NOMO-1 treated with dmso at 0.1 percent for 144 hours (cell line): ENCODE measurements around the gene LRRIQ3.
"Not testable (repeated sequence)": the region's sequence is repeated elsewhere in the genome, so short reads cannot be mapped to it uniquely, and the experiment has no call there.

Experiments
- DNase-seq: peaks from one replicate; lab custom pipeline; 2025; ENCODE audit not compliant: unreplicated experiment; lab: John Stamatoyannopoulos, UW

LRRIQ3 gene

GRCh38 chr1:74197657-74198552 lies at the start of gene LRRIQ3, which contains the start of gene FPGT:
Gene LRRIQ3 (minus strand): TSS chr1:74198176. CDS start chr1:74183684, 14,492 bp downstream.
Gene FPGT (plus strand): TSS chr1:74198242. CDS start chr1:74198279, 37 bp downstream.
- peak; percentile 89 for DNase-seq

GRCh38 chr1:74246315-74246714 lies 48.3 kb upstream of the LRRIQ3 start:
- no peak for DNase-seq

- no peak for DNase-seq
Observed at GRCh38 chr1:74245168-74245772, 47.3 kb upstream of the LRRIQ3 start.

GRCh38 chr1:74237787-74238186 lies 39.8 kb upstream of the LRRIQ3 start:
- no peak for DNase-seq

- DNase-seq: no peak
Observed at GRCh38 chr1:74237035-74237434, 39.1 kb upstream of the LRRIQ3 start.

GRCh38 chr1:74236440-74236839 lies 38.5 kb upstream of the LRRIQ3 start:
- DNase-seq: no peak

- no peak for DNase-seq
Observed at GRCh38 chr1:74235153-74235552, 37.2 kb upstream of the LRRIQ3 start, which contains the start of gene TNNI3K. Gene TNNI3K (plus strand): TSS chr1:74235387. CDS start chr1:74235452, 65 bp downstream.

- DNase-seq: no peak
Observed at GRCh38 chr1:74223453-74223852, 25.5 kb upstream of the LRRIQ3 start.

GRCh38 chr1:74222701-74223100 lies 24.7 kb upstream of the LRRIQ3 start:
- DNase-seq: no peak

GRCh38 chr1:74215229-74215628 lies 17.3 kb upstream of the LRRIQ3 start:
- no peak for DNase-seq

- DNase-seq: no peak
Observed at GRCh38 chr1:74205266-74205665, 7.3 kb upstream of the LRRIQ3 start.

- peak; percentile 14 for DNase-seq
Observed at GRCh38 chr1:74199504-74199903, 1.5 kb upstream of the LRRIQ3 start.

- no peak for DNase-seq
Observed at GRCh38 chr1:74197255-74197654, 721 bp downstream of the LRRIQ3 start.

GRCh38 chr1:74195339-74195738 lies 2.6 kb downstream of the LRRIQ3 start:
- DNase-seq: no peak

- DNase-seq: no peak
Observed at GRCh38 chr1:74193908-74194307, 4.1 kb downstream of the LRRIQ3 start.

GRCh38 chr1:74180490-74180889 lies 17.5 kb downstream of the LRRIQ3 start:
- no peak for DNase-seq

GRCh38 chr1:74174423-74174822 lies 23.6 kb downstream of the LRRIQ3 start:
- DNase-seq: not testable (repeated sequence)

- DNase-seq: no peak
Observed at GRCh38 chr1:74162333-74162732, 35.6 kb downstream of the LRRIQ3 start.

- no peak for DNase-seq
Observed at GRCh38 chr1:74161497-74161896, 36.5 kb downstream of the LRRIQ3 start.

GRCh38 chr1:74160046-74160445 lies 37.9 kb downstream of the LRRIQ3 start:
- no peak for DNase-seq

GRCh38 chr1:74145086-74145485 lies 52.9 kb downstream of the LRRIQ3 start:
- no peak for DNase-seq

- DNase-seq: not testable (repeated sequence)
Observed at GRCh38 chr1:74117370-74117769, 80.6 kb downstream of the LRRIQ3 start.
